ENCODE measurements around the gene CHGA. TPM values are rescaled to one million over a fixed set of nuclear protein-coding genes. Genes with fewer than 3 reads are reported as not detected.

The CHGA gene
- total and polyA plus RNA-seq, 12 donors: 0.54 to 3,883 (median 760) TPM; not detected in 1

- Histone ChIP-seq H3K9me3 (replicated peaks in 1 of 3) (peaks cover 0 to 4% (median 0%) of the 10 kb centered on the region in 3 donors), H3K27ac (no peak overlapping the region), H3K4me1 (replicated peaks in 1 of 2) (peaks cover 0 to 5% of the 10 kb centered on the region in 2 donors), H3K36me3 (replicated peaks in 1 of 2) (no peaks in the 10 kb centered on the region), H3K27me3 (no peaks in the 10 kb centered on the region), H3K4me3 (no peak overlapping the region)
- TF ChIP-seq POLR2A (IDR thresholded peaks at IDR 0.05): no peak
- no peak for TF ChIP-seq CTCF (IDR thresholded peaks at IDR 0.05)
- 88 to 97% (median 93%) methylated on average over 13 to 17 of the region's 17 CpGs for WGBS, 4 donors
- intact Hi-C loops (cut with DNase I): no loop called here
- no peak for DNase-seq
These were observed 51.8 kb downstream of the CHGA start for GRCh38 chr14:92974541-92975345.

GRCh38 chr14:92976268-92976667 lies 53.3 kb downstream of the CHGA start:
- Histone ChIP-seq H3K9me3 (replicated peaks in 1 of 3) (peaks cover 0 to 4% (median 0%) of the 10 kb centered on the region in 3 donors), H3K36me3 (replicated peaks in 1 of 2) (no peaks in the 10 kb centered on the region), H3K27me3 (no peaks in the 10 kb centered on the region), H3K4me3 (no peak overlapping the region), H3K4me1 (replicated peaks in 1 of 2) (no peaks in the 10 kb centered on the region), H3K27ac (no peak overlapping the region)
- intact Hi-C loops (cut with DNase I): no loop called here
- no peak for DNase-seq
- TF ChIP-seq CTCF (IDR thresholded peaks at IDR 0.05) (no peak), POLR2A (IDR thresholded peaks at IDR 0.05) (no peak)
- 98 to 100% (median 99%) methylated on average over 2 of the region's 2 CpGs for WGBS, 4 donors

- no peaks in the 10 kb centered on the region for H3K27me3 ChIP-seq
- no peak for DNase-seq
- TF ChIP-seq POLR2A (IDR thresholded peaks at IDR 0.05): no peak
- no peak for TF ChIP-seq CTCF (IDR thresholded peaks at IDR 0.05)
- H3K36me3 ChIP-seq (replicated peaks in 1 of 2): no peaks in the 10 kb centered on the region
- intact Hi-C loops (cut with DNase I): no loop called here
- no peaks in the 10 kb centered on the region for H3K4me1 ChIP-seq (replicated peaks in 1 of 2)
- peaks cover 0 to 4% (median 0%) of the 10 kb centered on the region in 3 donors for H3K9me3 ChIP-seq (replicated peaks in 1 of 3)
- no peak overlapping the region for H3K27ac ChIP-seq
- 77 to 88% (median 86%) methylated on average over 4 of the region's 4 CpGs for WGBS, 4 donors
- no peak overlapping the region for H3K4me3 ChIP-seq
These were observed 55.5 kb downstream of the CHGA start for GRCh38 chr14:92978229-92979021.

GRCh38 chr14:92980866-92981265 lies 57.9 kb downstream of the CHGA start:
- 98 to 100% (median 100%) methylated on average over 4 of the region's 4 CpGs for WGBS, 4 donors
- DNase-seq: no peak
- peaks cover 1 to 2% of the 10 kb centered on the region in 2 donors for H3K4me1 ChIP-seq (replicated peaks in 1 of 2)
- H3K27me3 ChIP-seq: no peaks in the 10 kb centered on the region
- no peak overlapping the region for H3K27ac ChIP-seq
- H3K9me3 ChIP-seq (replicated peaks in 1 of 3): peaks cover 0 to 4% (median 0%) of the 10 kb centered on the region in 3 donors
- intact Hi-C loops (cut with DNase I): no loop called here
- no peaks in the 10 kb centered on the region for H3K36me3 ChIP-seq (replicated peaks in 1 of 2)
- no peak overlapping the region for H3K4me3 ChIP-seq
- TF ChIP-seq POLR2A (IDR thresholded peaks at IDR 0.05) (no peak), CTCF (IDR thresholded peaks at IDR 0.05) (no peak)
